Activated naive CD4-positive, alpha-beta T cell treated with anti-CD3 and anti-CD28 coated beads, Interleukin-2, amount 50 U/mL, for 16 hours (primary cell): ENCODE data around the gene RNF112.
"Not testable (repeated sequence)": the region's sequence is repeated elsewhere in the genome, so short reads cannot be mapped to it uniquely, and the experiment has no call there.

ENCODE experiments used
- DNase-seq: peaks from one replicate; pipeline ENCODE4 v3.0.0-alpha.2; 2020

RNF112 gene

DNA sequence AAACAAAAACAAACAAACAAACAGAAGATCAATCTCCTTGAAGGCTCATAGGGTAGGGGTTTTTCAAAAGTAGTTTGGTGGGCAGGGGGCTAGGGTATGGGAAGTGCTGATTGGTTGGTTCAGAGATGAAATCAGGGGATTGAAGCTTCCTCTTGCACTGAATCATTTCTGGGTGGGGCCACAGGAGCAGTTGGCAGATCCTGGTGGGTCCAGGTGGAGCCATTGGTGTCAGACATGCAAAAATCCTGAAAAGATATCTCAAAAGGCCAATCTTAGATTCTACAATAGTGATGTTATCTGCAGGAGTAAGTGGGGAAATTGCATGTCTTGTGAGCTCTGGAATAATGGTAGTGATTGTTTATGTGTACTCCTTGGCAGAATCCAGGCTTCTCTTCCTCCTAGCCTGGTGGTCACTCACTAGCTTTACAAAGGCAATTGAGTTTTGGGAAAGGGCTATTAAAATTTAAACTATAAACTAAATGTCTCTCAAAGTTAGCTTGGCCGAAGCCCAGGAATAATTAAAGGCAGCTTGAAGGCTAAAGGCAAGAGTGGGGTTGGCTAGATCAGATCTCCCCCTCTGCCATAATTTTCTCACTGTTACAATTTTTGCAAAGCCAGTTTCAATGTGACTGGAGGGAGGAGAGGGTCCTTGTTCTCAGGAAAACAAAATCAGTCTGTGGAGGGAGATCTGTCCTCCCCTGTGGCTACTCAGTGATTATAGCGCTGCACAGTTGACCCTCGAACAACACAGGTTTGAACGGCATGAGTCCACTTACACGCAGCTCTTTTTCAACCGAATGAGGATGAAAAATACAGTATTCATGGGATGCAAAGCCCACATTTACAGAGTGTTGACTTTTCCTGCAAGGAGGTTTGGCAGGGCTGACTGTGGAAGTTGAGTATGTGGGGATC, 45.2 kb downstream of the RNF112 start:
- no peak for DNase-seq

DNA sequence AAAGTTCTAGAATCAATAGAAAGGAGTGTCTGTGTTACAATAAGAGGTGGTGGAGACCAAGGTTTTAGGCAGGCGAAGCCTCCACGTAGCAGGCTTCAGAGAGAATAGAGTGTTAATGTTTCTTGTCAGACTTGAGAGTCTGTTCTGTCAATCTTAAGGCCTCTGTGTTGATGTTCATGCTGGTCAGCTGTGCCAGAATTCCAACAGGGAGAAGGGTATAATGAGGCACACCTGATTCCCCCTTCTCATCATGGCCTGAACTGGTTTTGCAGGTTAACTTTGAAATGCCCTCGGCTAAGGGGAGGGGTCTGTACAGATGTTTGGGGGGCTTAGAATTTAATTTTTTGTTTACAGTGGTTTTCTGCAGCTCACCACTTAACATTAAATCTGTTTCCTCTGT, 46.0 kb downstream of the RNF112 start:
- DNase-seq = no peak

GRCh38 chr17:19457830-19458271, 46.8 kb downstream of the RNF112 start:
- no peak for DNase-seq

DNA sequence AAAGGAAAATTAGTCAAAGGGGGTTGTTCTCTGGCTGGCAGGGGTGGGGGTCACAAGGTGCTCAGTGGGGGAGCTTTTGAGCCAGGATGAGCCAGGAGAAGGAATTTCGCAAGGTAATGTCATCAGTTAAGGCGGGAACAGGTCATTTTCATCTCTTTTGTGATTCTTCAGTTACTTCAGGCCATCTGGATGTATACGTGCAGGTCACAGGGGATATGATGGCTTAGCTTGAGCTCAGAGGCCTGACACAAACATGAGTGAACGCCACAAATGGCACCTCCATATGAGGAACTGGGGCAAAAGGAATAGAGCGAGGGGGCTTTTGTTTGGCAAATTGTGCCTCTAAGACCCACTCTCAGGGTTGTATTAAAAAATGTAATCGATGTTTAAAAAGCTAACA, 47.4 kb downstream of the RNF112 start:
- not testable (repeated sequence) for DNase-seq

DNA sequence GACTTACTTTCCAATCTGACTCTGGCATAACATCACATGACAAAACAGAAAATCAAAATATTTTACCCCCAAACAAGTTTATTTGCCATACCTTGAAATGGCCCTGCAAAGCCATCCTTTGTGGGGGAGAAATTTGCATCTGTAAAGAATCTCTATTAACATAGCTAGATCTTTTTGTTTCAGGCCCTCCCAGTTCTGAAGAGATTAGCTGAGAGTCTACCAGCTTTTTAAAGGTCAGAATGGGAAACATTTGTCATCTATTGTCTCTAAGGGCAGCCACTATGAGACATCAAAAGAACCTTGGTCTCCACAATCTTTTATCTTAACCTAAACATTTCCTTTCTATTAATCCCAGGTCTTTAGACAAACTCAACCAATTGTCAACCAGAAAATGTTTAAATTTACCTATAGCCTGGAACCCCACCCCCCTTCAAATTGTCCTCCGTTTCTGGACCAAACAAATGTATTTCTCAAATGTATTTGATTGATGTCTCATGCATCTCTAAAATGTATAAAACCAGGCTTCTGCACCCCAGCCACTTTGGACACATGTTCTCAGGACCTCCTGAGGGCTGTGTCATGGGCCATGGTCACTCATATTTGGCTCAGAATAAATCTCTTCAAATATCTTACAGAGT, 48.1 kb downstream of the RNF112 start:
- not testable (repeated sequence) for DNase-seq

DNA sequence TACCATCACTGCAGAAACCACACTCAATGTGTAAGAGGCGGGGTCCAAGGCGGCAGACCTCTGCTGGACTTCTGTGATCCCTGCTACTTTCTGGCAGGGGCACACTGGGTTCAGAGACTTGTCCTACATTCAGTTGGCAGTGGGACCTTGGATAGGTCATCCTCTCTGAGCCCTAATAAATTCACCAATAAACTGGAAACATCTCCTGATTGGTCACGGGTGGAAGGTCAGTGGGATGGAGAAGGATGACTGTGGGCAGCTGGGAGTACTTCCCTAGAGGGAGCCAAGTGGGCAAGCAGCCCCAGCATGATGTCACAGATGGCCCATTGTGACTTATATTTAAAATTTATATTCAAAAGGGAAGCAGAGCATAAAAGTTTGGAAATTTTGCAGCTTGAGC, 49.7 kb downstream of the RNF112 start:
- no peak for DNase-seq

DNA sequence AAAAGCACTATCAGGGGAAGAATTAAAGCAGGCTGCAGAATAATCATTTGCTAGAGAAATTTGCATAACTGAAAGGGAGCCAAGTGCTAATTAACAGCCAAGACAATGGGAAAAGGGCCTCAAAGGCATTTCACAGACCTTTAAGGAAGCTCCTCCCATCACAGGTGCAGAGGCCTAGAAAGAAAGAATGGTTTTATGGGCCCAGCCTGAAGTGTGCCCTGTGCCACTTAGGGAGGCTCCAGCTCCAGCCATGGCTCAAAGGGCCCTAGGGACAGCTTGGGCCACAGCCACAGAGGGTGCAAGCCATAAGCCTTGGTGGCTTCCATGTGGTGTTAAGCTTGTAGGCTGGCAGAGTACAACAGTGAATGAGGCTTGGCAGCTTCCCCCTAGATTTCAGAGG, 50.1 kb downstream of the RNF112 start:
- DNase-seq = no peak

- no peak for DNase-seq
Observed at GRCh38 chr17:19461681-19462080, 50.6 kb downstream of the RNF112 start.

GRCh38 chr17:19462456-19463035, 51.5 kb downstream of the RNF112 start:
- DNase-seq = not testable (repeated sequence)

DNA sequence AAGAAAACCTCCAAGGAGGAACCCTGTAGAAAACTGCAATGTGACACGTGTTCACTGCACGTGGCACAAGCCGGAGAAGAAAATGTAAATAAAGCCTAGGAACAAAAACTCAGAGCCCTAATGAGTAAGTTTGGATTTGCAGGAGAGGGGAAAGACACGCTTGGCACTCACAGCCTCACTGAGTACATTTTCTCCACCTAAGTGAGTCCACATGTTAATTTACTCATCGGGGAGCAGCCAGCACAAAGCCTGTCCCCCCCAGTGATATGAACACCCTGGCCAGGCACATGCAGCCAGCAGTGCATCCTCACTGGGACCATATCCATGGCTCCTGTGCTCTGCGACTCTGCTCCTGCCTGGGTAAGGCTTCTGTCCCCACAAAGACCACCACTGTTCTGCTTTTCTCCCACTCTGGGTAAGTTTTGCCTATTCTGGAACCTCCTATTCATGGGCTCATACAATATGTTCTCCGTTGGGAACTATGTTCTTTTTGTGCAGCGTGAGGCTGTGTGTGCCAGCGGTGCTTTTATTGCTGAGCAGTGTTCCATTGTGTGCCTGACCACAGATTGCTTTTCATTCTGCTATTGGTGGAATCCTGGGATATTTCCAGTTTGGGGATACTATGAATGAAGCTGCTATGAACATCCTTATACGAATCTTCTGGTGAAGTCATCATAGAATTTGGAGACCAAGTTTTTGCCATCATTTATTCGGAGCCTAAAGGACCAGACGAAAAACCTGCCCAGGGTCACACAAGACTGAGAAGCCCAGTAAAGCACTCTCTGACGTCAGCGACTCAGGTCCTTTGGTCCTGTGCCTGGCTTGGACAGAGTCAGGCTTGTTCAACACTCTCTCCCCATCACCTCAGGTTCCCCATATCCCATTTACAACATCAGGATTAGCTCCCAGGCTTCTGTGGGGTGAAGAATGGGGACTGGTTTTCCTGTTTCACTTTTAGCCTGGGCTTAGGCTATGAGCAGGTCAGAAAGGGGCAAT, 53.3 kb downstream of the RNF112 start:
- DNase-seq = no peak
